Esophagus squamous epithelium (tissue), 5 donors: ENCODE results near the gene KMT5C. TPM values are rescaled to one million over a fixed set of nuclear protein-coding genes. Genes with fewer than 3 reads are reported as not detected.

Source experiments
- DNase-seq: peaks from one replicate; lab custom pipeline; 2025; lab: John Stamatoyannopoulos, UW
- H3K27ac ChIP-seq, 4 donors: fragments of 200-600 bp; sonication (generic); one replicate each; pipeline ENCODE4 v1.5.1; 2016 to 2019; ENCODE audit warnings: mild to moderate bottlenecking in 1 of 4
- H3K27me3 ChIP-seq, 4 donors: fragments of 200-600 bp; sonication (generic); 1 replicate in 3 of 4; 2 replicates in 1 of 4; pipeline versions ENCODE4 v1.5.1 to v1.6.0; 2017 to 2021; ENCODE audit warnings: antibody characterized with exemption in 1 of 4
- H3K36me3 ChIP-seq, 3 donors: fragments of 200-600 bp; sonication (generic); one replicate each; pipeline ENCODE4 v1.5.1; 2016 to 2019
- H3K4me1 ChIP-seq, 3 donors: fragments of 200-600 bp; sonication (generic); one replicate each; pipeline ENCODE4 v1.5.1; 2017 to 2019
- H3K4me3 ChIP-seq, 4 donors: fragments of 200-600 bp; sonication (generic); 1 replicate in 3 of 4; 2 replicates in 1 of 4; pipeline ENCODE4 v1.5.1; 2016 to 2019; ENCODE audit warnings: mild to moderate bottlenecking in 2 of 4, moderate library complexity in 1 of 4
- H3K9me3 ChIP-seq, 3 donors: fragments of 200-600 bp; sonication (generic); one replicate each; pipeline ENCODE4 v1.5.1; 2016 to 2019
- CTCF ChIP-seq, 6 experiments: fragments of 450-650 bp in 4 of 6; fragments of 200-600 bp in 2 of 6; sonication (generic) in 2 of 6; IDR thresholded peaks; one replicate each; pipeline ENCODE4 v1.5.1; 2016 to 2019; ENCODE audit warnings: antibody characterized with exemption in 6 of 6, mild to moderate bottlenecking in 4 of 6, moderate library complexity in 4 of 6
- POLR2A ChIP-seq, 4 donors: fragments of 450-650 bp; IDR thresholded peaks; one replicate each; pipeline ENCODE4 v1.6.1; 2017; ENCODE audit warnings: antibody characterized with exemption in 4 of 4, mild to moderate bottlenecking in 4 of 4, moderate library complexity in 3 of 4
- WGBS, 2 donors: methylation state at CpG; one replicate each; pipeline ENCODE4 v1.1.5; 2018; 5-methylcytosine and 5-hydroxymethylcytosine counted together
- intact Hi-C: fragments of 100-400 bp; cut with DNase I; formaldehyde crosslinking; loops from one replicate; pipeline ENCODE4 v1.15.0; 2022
- total RNA-seq, 4 donors: library from RNA; depleted of rRNA; stranded (reverse); fragments of >200 nt; gene quantifications; one replicate each; pipeline ENCODE4 v1.1.0, GENCODE V29; 2016
- donor health status: DM: yes; HTN: yes; CAD: no.

The KMT5C gene
- total RNA-seq, 4 donors from 2014 or later = 5.3 to 9.9 (median 8.2) TPM

- Histone ChIP-seq H3K36me3 (no peaks in the 10 kb centered on the region), H3K27me3 (peaks cover 0 to 74% (median 0%) of the 10 kb centered on the region in 4 donors), H3K4me3 (no peak overlapping the region), H3K4me1 (no peaks in the 10 kb centered on the region), H3K27ac (no peak overlapping the region), H3K9me3 (no peaks in the 10 kb centered on the region)
- 66 to 84% methylated on average over 8 to 11 of the region's 38 CpGs for WGBS, 2 donors
- TF ChIP-seq POLR2A (IDR thresholded peaks at IDR 0.05) (no peak), CTCF (IDR thresholded peaks at IDR 0.05) (no peak)
- intact Hi-C loops = no loop called here
- DNase-seq = no peak
Observed at GRCh38 chr19:55362174-55362989, 22.7 kb downstream of the KMT5C start.

GRCh38 chr19:55362990-55363716, 23.5 kb downstream of the KMT5C start, which contains the start of gene GARIN5B:
Gene GARIN5B, minus strand, starts transcription at chr19:55363260. Its CDS starts 194 bp downstream, at chr19:55363066.
- Histone ChIP-seq H3K27ac (no peak within 1 kb of the TSS), H3K4me1 (no peaks in the 10 kb centered on the region), H3K27me3 (peaks cover 0 to 77% (median 2%) of the 10 kb centered on the region in 4 donors), H3K9me3 (no peaks in the 10 kb centered on the region), H3K36me3 (no peaks in the 10 kb centered on the region), H3K4me3 (no peak within 1 kb of the TSS)
- WGBS, 2 donors = 76 to 82% methylated on average over 12 to 19 of the region's 27 CpGs
- TF ChIP-seq POLR2A (IDR thresholded peaks at IDR 0.05) = no peak
- no peak for TF ChIP-seq CTCF (IDR thresholded peaks at IDR 0.05)
- intact Hi-C loops = no loop called here
- no peak for DNase-seq

GRCh38 chr19:55365245-55365644, 25.6 kb downstream of the KMT5C start:
- H3K27me3 ChIP-seq = peaks cover 13 to 88% (median 15%) of the 10 kb centered on the region in 4 donors
- no peak overlapping the region for H3K4me3 ChIP-seq
- no peaks in the 10 kb centered on the region for H3K9me3 ChIP-seq
- 74 to 88% methylated on average over 7 to 8 of the region's 8 CpGs for WGBS, 2 donors
- H3K4me1 ChIP-seq = peaks cover 10 to 20% (median 17%) of the 10 kb centered on the region in 3 donors
- H3K27ac ChIP-seq = no peak overlapping the region
- no peak for TF ChIP-seq CTCF (IDR thresholded peaks at IDR 0.05)
- TF ChIP-seq POLR2A (IDR thresholded peaks at IDR 0.05) = no peak
- no peaks in the 10 kb centered on the region for H3K36me3 ChIP-seq
- no peak for DNase-seq
- intact Hi-C loops = no loop called here

- intact Hi-C loops = no loop called here
- TF ChIP-seq POLR2A (IDR thresholded peaks at IDR 0.05) (no peak), CTCF (IDR thresholded peaks at IDR 0.05) (no peak)
- no peaks in the 10 kb centered on the region for H3K9me3 ChIP-seq
- no peak for DNase-seq
- peaks cover 17 to 90% (median 20%) of the 10 kb centered on the region in 4 donors for H3K27me3 ChIP-seq
- peaks cover 14 to 25% (median 20%) of the 10 kb centered on the region in 3 donors for H3K4me1 ChIP-seq
- WGBS, 2 donors = 76 to 78% methylated on average over 10 to 11 of the region's 19 CpGs
- H3K36me3 ChIP-seq = no peaks in the 10 kb centered on the region
- no peak overlapping the region for H3K4me3 ChIP-seq
- H3K27ac ChIP-seq = no peak overlapping the region
Observed at GRCh38 chr19:55365964-55366363, 26.3 kb downstream of the KMT5C start.

- no peaks in the 10 kb centered on the region for H3K9me3 ChIP-seq
- no peak for DNase-seq
- no peak overlapping the region for H3K27ac ChIP-seq
- H3K36me3 ChIP-seq = no peaks in the 10 kb centered on the region
- no peak overlapping the region for H3K4me3 ChIP-seq
- intact Hi-C loops = no loop called here
- 94 to 97% methylated on average over 3 of the region's 3 CpGs for WGBS, 2 donors
- H3K4me1 ChIP-seq = peaks cover 14 to 25% (median 20%) of the 10 kb centered on the region in 3 donors
- peaks cover 17 to 90% (median 20%) of the 10 kb centered on the region in 4 donors for H3K27me3 ChIP-seq
- no peak for TF ChIP-seq POLR2A (IDR thresholded peaks at IDR 0.05)
- no peak for TF ChIP-seq CTCF (IDR thresholded peaks at IDR 0.05)
Observed at GRCh38 chr19:55366790-55367189, 27.1 kb downstream of the KMT5C start.
